ENCODE results near the gene DCC. TPM values are rescaled to one million over a fixed set of nuclear protein-coding genes. Genes with fewer than 3 reads are reported as not detected.

Gene DCC
- total RNA-seq, 1 donor from 2014 or later: not detected

DNA sequence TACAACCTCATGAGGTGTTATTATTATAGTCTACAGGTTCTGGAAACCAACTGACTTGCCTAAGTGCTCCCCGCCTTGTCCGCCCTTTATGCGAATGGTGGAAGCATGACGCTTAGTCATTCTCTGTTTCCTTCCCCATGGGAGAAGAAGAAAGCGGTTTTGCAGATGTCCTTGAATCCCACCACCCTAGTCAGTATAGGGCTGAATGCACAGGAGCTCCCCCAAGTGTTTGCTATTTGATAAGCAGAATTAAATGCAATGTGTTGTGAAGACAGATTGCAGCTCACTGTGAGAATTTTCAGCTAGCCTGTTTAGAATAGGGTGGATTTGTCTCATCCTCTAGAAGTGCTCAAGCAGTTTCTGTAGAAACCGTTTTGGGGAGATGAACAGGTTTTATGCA is 652.0 kb downstream of the DCC start:
- TF ChIP-seq, protein P1, sequence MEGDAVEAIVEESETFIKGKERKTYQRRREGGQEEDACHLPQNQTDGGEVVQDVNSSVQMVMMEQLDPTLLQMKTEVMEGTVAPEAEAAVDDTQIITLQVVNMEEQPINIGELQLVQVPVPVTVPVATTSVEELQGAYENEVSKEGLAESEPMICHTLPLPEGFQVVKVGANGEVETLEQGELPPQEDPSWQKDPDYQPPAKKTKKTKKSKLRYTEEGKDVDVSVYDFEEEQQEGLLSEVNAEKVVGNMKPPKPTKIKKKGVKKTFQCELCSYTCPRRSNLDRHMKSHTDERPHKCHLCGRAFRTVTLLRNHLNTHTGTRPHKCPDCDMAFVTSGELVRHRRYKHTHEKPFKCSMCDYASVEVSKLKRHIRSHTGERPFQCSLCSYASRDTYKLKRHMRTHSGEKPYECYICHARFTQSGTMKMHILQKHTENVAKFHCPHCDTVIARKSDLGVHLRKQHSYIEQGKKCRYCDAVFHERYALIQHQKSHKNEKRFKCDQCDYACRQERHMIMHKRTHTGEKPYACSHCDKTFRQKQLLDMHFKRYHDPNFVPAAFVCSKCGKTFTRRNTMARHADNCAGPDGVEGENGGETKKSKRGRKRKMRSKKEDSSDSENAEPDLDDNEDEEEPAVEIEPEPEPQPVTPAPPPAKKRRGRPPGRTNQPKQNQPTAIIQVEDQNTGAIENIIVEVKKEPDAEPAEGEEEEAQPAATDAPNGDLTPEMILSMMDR (IDR thresholded peaks at IDR 0.05): peak; percentile 38
- DNase-seq (ENCODE audit: low spot score): no peak
- Mint-ChIP-seq H3K4me3 (ENCODE audit: unreplicated experiment) (no peak overlapping the region), H3K27ac (ENCODE audit: unreplicated experiment) (no peak overlapping the region), H3K4me1 (ENCODE audit: low read depth) (no peaks in the 10 kb centered on the region), H3K9me3 (ENCODE audit: low read depth) (no peaks in the 10 kb centered on the region), H3K27me3 (ENCODE audit: low read depth) (no peaks in the 10 kb centered on the region), H3K36me3 (ENCODE audit: low read depth) (no peaks in the 10 kb centered on the region)

DNA sequence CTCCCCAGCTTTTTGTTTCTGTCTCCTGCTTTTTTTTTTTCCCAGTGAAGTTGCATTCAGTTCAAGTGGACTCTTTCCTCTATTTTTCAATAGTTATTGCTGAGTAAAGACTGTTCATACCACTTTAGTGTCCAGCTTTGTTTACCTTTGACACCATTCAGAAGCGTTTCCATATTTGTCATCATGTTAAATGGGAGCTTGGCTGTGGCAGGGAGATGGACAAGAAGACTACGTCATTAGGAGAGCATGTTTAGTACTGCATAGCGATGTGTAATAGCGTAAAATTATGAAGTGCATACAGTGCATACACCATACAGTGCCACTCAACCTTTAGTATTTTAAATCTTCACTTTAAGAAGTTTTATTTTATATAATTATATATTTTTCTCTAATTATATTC is 655.9 kb downstream of the DCC start:
- DNase-seq (ENCODE audit: low spot score): no peak
- no peaks in the 10 kb centered on the region for H3K27me3 Mint-ChIP-seq (ENCODE audit: low read depth)
- H3K27ac Mint-ChIP-seq (ENCODE audit: unreplicated experiment): no peak overlapping the region
- no peaks in the 10 kb centered on the region for H3K9me3 Mint-ChIP-seq (ENCODE audit: low read depth)
- H3K36me3 Mint-ChIP-seq (ENCODE audit: low read depth): no peaks in the 10 kb centered on the region
- H3K4me3 Mint-ChIP-seq (ENCODE audit: unreplicated experiment): no peak overlapping the region
- no peaks in the 10 kb centered on the region for H3K4me1 Mint-ChIP-seq (ENCODE audit: low read depth)
- TF ChIP-seq, protein P1 (IDR thresholded peaks at IDR 0.05): no peak

DNA sequence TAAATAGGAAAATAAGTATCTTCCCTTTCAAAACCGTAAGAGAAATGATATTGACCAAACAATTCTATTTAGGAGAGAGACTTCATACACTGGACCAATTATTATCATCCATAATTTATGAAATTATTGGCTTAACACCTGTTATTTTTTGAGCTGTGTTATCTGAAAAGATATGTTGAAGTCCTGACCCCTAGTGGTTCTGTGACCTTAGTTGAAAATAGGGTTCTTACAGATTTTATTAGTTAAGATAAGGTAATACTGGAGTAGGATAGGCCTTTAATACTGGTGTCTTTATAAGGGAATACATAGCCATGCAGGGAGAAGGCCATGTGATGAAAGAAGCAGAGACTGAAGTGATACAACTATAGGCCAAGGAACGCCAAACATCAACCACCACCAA is 659.6 kb downstream of the DCC start:
- TF ChIP-seq, protein P1 (IDR thresholded peaks at IDR 0.05): no peak
- H3K4me1 Mint-ChIP-seq (ENCODE audit: low read depth): no peaks in the 10 kb centered on the region
- H3K9me3 Mint-ChIP-seq (ENCODE audit: low read depth): no peaks in the 10 kb centered on the region
- H3K27me3 Mint-ChIP-seq (ENCODE audit: low read depth): peaks cover 3% of the 10 kb centered on the region
- no peaks in the 10 kb centered on the region for H3K36me3 Mint-ChIP-seq (ENCODE audit: low read depth)
- DNase-seq (ENCODE audit: low spot score): no peak
- no peak overlapping the region for H3K4me3 Mint-ChIP-seq (ENCODE audit: unreplicated experiment)
- H3K27ac Mint-ChIP-seq (ENCODE audit: unreplicated experiment): no peak overlapping the region

DNA sequence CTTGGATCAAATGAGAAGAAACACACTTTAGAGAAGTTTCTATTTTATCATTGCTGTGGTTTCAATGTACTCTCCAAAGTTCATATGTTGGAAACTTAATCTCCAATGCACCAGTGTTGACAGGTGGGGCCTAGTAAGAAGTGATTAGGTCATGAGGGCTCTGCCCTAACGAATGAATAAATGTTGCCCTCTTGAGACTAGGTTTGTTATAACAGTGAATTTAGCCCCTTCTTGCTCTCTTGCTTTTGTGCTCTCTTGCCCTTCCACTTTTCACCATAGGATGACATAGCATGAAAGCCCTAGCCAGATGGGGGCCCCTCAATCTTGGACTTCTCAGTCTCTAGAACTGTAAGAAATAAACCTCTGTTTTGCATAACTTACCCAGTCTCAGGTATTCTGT is 664.8 kb downstream of the DCC start:
- Mint-ChIP-seq H3K27me3 (ENCODE audit: low read depth) (peaks cover 3% of the 10 kb centered on the region), H3K27ac (ENCODE audit: unreplicated experiment) (no peak overlapping the region), H3K36me3 (ENCODE audit: low read depth) (no peaks in the 10 kb centered on the region)

DNA sequence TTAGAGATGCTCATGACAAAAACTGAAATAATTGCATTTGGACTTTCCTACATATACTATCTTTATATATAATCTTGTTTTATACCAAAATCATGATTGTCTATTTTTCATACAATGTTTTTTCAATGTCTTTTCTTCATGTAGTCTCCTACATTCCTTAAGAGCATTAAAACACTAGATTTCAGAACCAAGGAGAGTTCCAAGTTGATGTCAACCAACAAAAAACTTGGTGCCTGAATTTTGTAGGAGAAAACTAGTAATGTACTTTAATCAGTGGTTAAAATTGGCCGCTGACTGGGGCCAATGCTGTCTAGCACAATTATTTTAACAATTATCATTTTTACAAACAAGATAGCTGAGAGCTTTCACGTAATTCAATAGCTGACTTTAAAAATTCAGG is 678.8 kb downstream of the DCC start:
- no peaks in the 10 kb centered on the region for H3K36me3 Mint-ChIP-seq (ENCODE audit: low read depth)
- TF ChIP-seq, protein P1 (IDR thresholded peaks at IDR 0.05): no peak
- no peaks in the 10 kb centered on the region for H3K4me1 Mint-ChIP-seq (ENCODE audit: low read depth)
- DNase-seq (ENCODE audit: low spot score): no peak
- H3K27me3 Mint-ChIP-seq (ENCODE audit: low read depth): no peaks in the 10 kb centered on the region
- H3K27ac Mint-ChIP-seq (ENCODE audit: unreplicated experiment): no peak overlapping the region
- no peak overlapping the region for H3K4me3 Mint-ChIP-seq (ENCODE audit: unreplicated experiment)
- H3K9me3 Mint-ChIP-seq (ENCODE audit: low read depth): no peaks in the 10 kb centered on the region

More for the DNA sequence above, 664.8 kb downstream of the DCC start:
- Mint-ChIP-seq H3K9me3 (ENCODE audit: low read depth) (no peaks in the 10 kb centered on the region), H3K4me3 (ENCODE audit: unreplicated experiment) (no peak overlapping the region), H3K4me1 (ENCODE audit: low read depth) (no peaks in the 10 kb centered on the region)
- no peak for DNase-seq (ENCODE audit: low spot score)
- TF ChIP-seq, protein P1 (IDR thresholded peaks at IDR 0.05): no peak

Measured in chondrocyte (in vitro differentiated cells).